ENCODE data around the gene ZNF526. TPM values are rescaled to one million over a fixed set of nuclear protein-coding genes. Genes with fewer than 3 reads are reported as not detected.
A peak's percentile ranks its signal among the peaks of the same experiment; 100 is the strongest.

Gene ZNF526
- total and polyA plus RNA-seq, 2 donors (not counting 1 experiment from before 2014, with no cell fraction given), result 4.9 to 21.3 TPM

DNA sequence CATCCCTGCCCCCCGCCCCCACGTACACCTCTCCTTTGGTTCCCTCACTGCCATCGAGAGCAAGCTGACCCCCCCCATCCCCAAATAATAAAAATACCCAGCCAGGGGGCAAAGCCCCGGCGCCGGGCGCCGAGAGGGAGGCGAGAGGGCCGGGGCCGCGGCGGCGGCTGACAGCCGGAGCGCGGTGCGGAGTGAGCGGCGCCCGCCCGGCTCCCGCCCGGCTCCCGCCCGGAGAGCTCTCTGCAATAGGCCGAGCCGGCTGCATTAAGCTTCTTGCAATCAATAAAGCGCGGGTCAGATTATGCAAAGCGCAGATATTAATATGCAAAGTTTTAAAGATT, 43.5 kb upstream of the ZNF526 start:
- no peaks in the 10 kb centered on the region for H3K9me3 Mint-ChIP-seq (ENCODE audit: insufficient read depth)
- DNase-seq (peak; percentile 48), ATAC-seq (ENCODE audit: low read depth) (peak; percentile 49)
- Histone ChIP-seq H2AFZ (ENCODE audit: insufficient read depth, low read depth, low read length, poor library complexity, severe bottlenecking) (peak overlapping the region; percentile 79), H3K9me3 (ENCODE audit: control extremely low read depth in 1 of 3, control insufficient read depth in 2 of 3, insufficient read depth in 1 of 3, low read length in 2 of 3) (no peaks in the 10 kb centered on the region), H3K27ac (ENCODE audit: low read length in 2 of 2) (no peak overlapping the region), H3K4me2 (replicated peaks; ENCODE audit: low read depth, low read length, poor library complexity, severe bottlenecking) (peak overlapping the region; percentile 98), H3K4me1 (ENCODE audit: control insufficient read depth in 2 of 2, insufficient read depth in 2 of 2, low read length in 2 of 2) (peaks cover 21 to 44% of the 10 kb centered on the region in 2 donors), H4K20me1 (ENCODE audit: control insufficient read depth, insufficient read depth, low read length, poor library complexity, severe bottlenecking) (peaks cover 40% of the 10 kb centered on the region), H3K9ac (ENCODE audit: low read length) (peak overlapping the region; percentile 70), H3K79me2 (ENCODE audit: control insufficient read depth, insufficient read depth, low read length) (peaks cover 19% of the 10 kb centered on the region), H3K27me3 (replicated peaks in 1 of 4; ENCODE audit: control extremely low read depth in 1 of 4, control insufficient read depth in 3 of 4, insufficient read depth in 4 of 4, low read length in 3 of 4) (peaks cover 0 to 49% (median 39%) of the 10 kb centered on the region in 4 experiments), H3K36me3 (replicated peaks in 1 of 2; ENCODE audit: control extremely low read depth in 1 of 2, control insufficient read depth in 1 of 2, extremely low read depth in 1 of 2, insufficient read depth in 2 of 2, low read length in 1 of 2) (no peaks in the 10 kb centered on the region), H3K4me3 (ENCODE audit: control extremely low read depth in 1 of 5, extremely low read depth in 1 of 5, insufficient read depth in 1 of 5, low read depth in 2 of 5, low read length in 4 of 5) (peak overlapping the region in 4 of 5 experiments; percentile 28 to 83 (median 51))
- POLR2A ChIA-PET, result interaction anchor here (0.6 to 1.4 kb wide), 8 partner anchors 17 to 93 kb away, joined by 3 to 6 read pairs (median 4); partner anchors contain the start of gene DEDD2
- WGBS (ENCODE audit: insufficient coverage), result 1% methylated on average over 30 of the region's 31 CpGs
- no peak overlapping the region for H3K27ac Mint-ChIP-seq
- H3K4me1 Mint-ChIP-seq, result peaks cover 10% of the 10 kb centered on the region
- peaks cover 20% of the 10 kb centered on the region for H3K27me3 Mint-ChIP-seq
- intact Hi-C loops (cut with micrococcal nuclease), result loop anchor here (2.0 kb wide), 2 partner anchors 40 to 66 kb away; partner anchors contain the start of genes DEDD2 and GSK3A
- TF ChIP-seq EZH2 (IDR thresholded peaks at IDR 0.05; ENCODE audit: borderline replicate concordance, insufficient read depth, low read depth, low read length, poor library complexity, severe bottlenecking), result no peak
- TF ChIP-seq, protein P1, sequence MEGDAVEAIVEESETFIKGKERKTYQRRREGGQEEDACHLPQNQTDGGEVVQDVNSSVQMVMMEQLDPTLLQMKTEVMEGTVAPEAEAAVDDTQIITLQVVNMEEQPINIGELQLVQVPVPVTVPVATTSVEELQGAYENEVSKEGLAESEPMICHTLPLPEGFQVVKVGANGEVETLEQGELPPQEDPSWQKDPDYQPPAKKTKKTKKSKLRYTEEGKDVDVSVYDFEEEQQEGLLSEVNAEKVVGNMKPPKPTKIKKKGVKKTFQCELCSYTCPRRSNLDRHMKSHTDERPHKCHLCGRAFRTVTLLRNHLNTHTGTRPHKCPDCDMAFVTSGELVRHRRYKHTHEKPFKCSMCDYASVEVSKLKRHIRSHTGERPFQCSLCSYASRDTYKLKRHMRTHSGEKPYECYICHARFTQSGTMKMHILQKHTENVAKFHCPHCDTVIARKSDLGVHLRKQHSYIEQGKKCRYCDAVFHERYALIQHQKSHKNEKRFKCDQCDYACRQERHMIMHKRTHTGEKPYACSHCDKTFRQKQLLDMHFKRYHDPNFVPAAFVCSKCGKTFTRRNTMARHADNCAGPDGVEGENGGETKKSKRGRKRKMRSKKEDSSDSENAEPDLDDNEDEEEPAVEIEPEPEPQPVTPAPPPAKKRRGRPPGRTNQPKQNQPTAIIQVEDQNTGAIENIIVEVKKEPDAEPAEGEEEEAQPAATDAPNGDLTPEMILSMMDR (IDR thresholded peaks at IDR 0.05), result no peak
- H3K4me3 Mint-ChIP-seq, result peak overlapping the region; percentile 91
- CTCF ChIA-PET, result interaction anchor here (0.8 to 3.2 kb wide), 18 partner anchors 9 to 103 kb away, joined by 3 to 32 read pairs (median 4); partner anchors contain the start of gene POU2F2

DNA sequence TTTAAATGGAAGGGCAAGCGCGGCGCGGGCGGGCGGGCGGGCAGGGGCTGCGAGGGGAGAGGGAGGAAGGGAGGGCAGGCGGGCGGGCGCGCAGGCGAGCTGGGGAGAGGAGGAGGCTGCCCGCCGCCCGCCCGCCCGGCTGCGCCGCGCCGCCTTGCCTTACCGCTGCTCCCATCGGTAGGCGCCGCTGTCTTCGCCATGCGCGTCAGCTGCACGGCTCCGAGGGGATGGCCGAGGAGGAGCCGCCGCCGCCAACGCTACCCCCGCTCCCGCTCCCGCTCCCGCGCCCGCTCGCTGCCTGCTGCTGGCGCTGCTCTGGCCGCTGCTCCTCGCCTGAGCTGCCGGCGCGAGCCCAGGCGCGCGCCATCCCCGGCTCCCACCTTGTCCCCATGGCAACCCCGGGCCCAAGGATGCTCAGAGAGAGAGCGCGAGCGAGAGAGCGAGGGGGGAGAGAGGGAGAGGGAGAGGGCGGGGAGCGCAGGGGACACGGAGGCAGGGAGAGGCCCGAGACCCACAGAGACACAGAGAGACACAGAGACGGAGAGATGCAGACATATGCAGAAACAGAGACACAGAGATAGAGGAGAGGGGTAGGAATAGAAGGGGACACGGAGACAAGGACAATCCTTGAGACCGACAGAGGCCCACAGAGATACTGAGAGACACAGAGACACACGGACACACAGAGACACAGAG, 43.0 kb upstream of the ZNF526 start:
- H3K4me3 Mint-ChIP-seq, result no peak overlapping the region
- ChIA-PET CTCF (interaction anchor here (0.7 to 3.2 kb wide), 15 partner anchors 9 to 246 kb away, joined by 3 to 32 read pairs (median 4); partner anchors contain the start of gene POU2F2), POLR2A (interaction anchor here (0.6 to 1.4 kb wide), 8 partner anchors 17 to 93 kb away, joined by 3 to 6 read pairs (median 4); partner anchors contain the start of gene DEDD2)
- DNase-seq (peak; percentile 85), ATAC-seq (ENCODE audit: low read depth) (peak; percentile 93)
- peaks cover 15% of the 10 kb centered on the region for H3K4me1 Mint-ChIP-seq
- intact Hi-C loops (cut with micrococcal nuclease), result loop anchor here (2.0 kb wide), 2 partner anchors 40 to 66 kb away; partner anchors contain the start of genes DEDD2 and GSK3A
- Histone ChIP-seq H3K9ac (ENCODE audit: low read length) (peak overlapping the region; percentile 70), H4K20me1 (ENCODE audit: control insufficient read depth, insufficient read depth, low read length, poor library complexity, severe bottlenecking) (peaks cover 40% of the 10 kb centered on the region), H3K27me3 (replicated peaks in 1 of 4; ENCODE audit: control extremely low read depth in 1 of 4, control insufficient read depth in 3 of 4, insufficient read depth in 4 of 4, low read length in 3 of 4) (peaks cover 0 to 49% (median 39%) of the 10 kb centered on the region in 4 experiments), H3K4me1 (ENCODE audit: control insufficient read depth in 2 of 2, insufficient read depth in 2 of 2, low read length in 2 of 2) (peaks cover 26 to 49% of the 10 kb centered on the region in 2 donors), H3K36me3 (replicated peaks in 1 of 2; ENCODE audit: control extremely low read depth in 1 of 2, control insufficient read depth in 1 of 2, extremely low read depth in 1 of 2, insufficient read depth in 2 of 2, low read length in 1 of 2) (no peaks in the 10 kb centered on the region), H3K9me3 (ENCODE audit: control extremely low read depth in 1 of 3, control insufficient read depth in 2 of 3, insufficient read depth in 1 of 3, low read length in 2 of 3) (no peaks in the 10 kb centered on the region), H3K27ac (ENCODE audit: low read length in 2 of 2) (no peak overlapping the region), H3K4me2 (replicated peaks; ENCODE audit: low read depth, low read length, poor library complexity, severe bottlenecking) (peak overlapping the region; percentile 98), H2AFZ (ENCODE audit: insufficient read depth, low read depth, low read length, poor library complexity, severe bottlenecking) (peak overlapping the region; percentile 79), H3K4me3 (ENCODE audit: control extremely low read depth in 1 of 5, extremely low read depth in 1 of 5, insufficient read depth in 1 of 5, low read depth in 2 of 5, low read length in 4 of 5) (peak overlapping the region; percentile 3 to 83 (median 48)), H3K79me2 (ENCODE audit: control insufficient read depth, insufficient read depth, low read length) (peaks cover 24% of the 10 kb centered on the region)
- TF ChIP-seq, protein P1 (IDR thresholded peaks at IDR 0.05), result peak; percentile 48
- no peak for TF ChIP-seq EZH2 (IDR thresholded peaks at IDR 0.05; ENCODE audit: borderline replicate concordance, insufficient read depth, low read depth, low read length, poor library complexity, severe bottlenecking)
- H3K9me3 Mint-ChIP-seq (ENCODE audit: insufficient read depth), result no peaks in the 10 kb centered on the region
- H3K27me3 Mint-ChIP-seq, result peaks cover 20% of the 10 kb centered on the region
- no peak overlapping the region for H3K27ac Mint-ChIP-seq
- WGBS (ENCODE audit: insufficient coverage), result under 1% methylated on average over 60 of the region's 66 CpGs

All from B cell (primary cell).